A673 (cell line): ENCODE results near the gene SERPINB8. TPM values are rescaled to one million over a fixed set of nuclear protein-coding genes. Genes with fewer than 3 reads are reported as not detected.

Experiments used
- BruUV-seq: library from RNA; stranded (reverse); fragments of 400-500 nt; replicated peaks from 2 replicates; lab custom pipeline; 2021; lab: Mats Ljungman, UMichigan
- CTCF ChIA-PET: fragments of 300-600 bp; sonication (Branson Sonifier 250); formaldehyde crosslinking; loops from one replicate; lab custom pipeline; 2022; ENCODE audit warnings: antibody characterized with exemption; lab: Charles Lee
- POLR2A ChIA-PET: fragments of 300-600 bp; sonication (Branson Sonifier 250); formaldehyde crosslinking; loops from one replicate; lab custom pipeline; 2022; ENCODE audit warnings: antibody characterized with exemption; ENCODE audit not compliant: low non-redundant PET; lab: Charles Lee
- DNase-seq: peaks from one replicate; pipeline ENCODE4 v3.0.0-alpha.2; 2015; ENCODE audit warnings: low spot score
- H3K27ac ChIP-seq: fragments of 200-600 bp; sonication (generic); 2 replicates; pipeline ENCODE4 v1.5.1; 2016; ENCODE audit warnings: mixed run types, low read depth, mild to moderate bottlenecking, mixed read lengths, antibody characterized with exemption, low read length; ENCODE audit not compliant: poor library complexity, severe bottlenecking
- H3K27me3 ChIP-seq: fragments of 200-600 bp; sonication (generic); replicated peaks from 2 replicates; pipeline ENCODE4 v1.6.1; 2017; ENCODE audit warnings: mixed run types, low read depth, mild to moderate bottlenecking, mixed read lengths, antibody characterized with exemption, low read length; ENCODE audit not compliant: insufficient read depth, poor library complexity
- H3K36me3 ChIP-seq: fragments of 200-600 bp; sonication (generic); 2 replicates; pipeline ENCODE4 v1.6.1; 2016; ENCODE audit warnings: mixed run types, mild to moderate bottlenecking, mixed read lengths, antibody characterized with exemption, low read length; ENCODE audit not compliant: insufficient read depth, poor library complexity, severe bottlenecking
- H3K4me1 ChIP-seq: fragments of 200-600 bp; sonication (generic); 2 replicates; pipeline ENCODE4 v1.6.1; 2017; ENCODE audit warnings: mixed run types, mild to moderate bottlenecking, mixed read lengths, antibody characterized with exemption, low read length; ENCODE audit not compliant: insufficient read depth, poor library complexity, severe bottlenecking
- H3K4me3 ChIP-seq: fragments of 200-600 bp; sonication (generic); 2 replicates; pipeline ENCODE4 v1.5.1; 2016; ENCODE audit warnings: low read depth, mixed run types, mild to moderate bottlenecking, mixed read lengths, low read length; ENCODE audit not compliant: poor library complexity, severe bottlenecking
- H3K9me3 ChIP-seq: fragments of 200-600 bp; sonication (generic); 2 replicates; pipeline ENCODE4 v1.6.1; 2016; ENCODE audit warnings: mixed run types, low read depth, mild to moderate bottlenecking, mixed read lengths, antibody characterized with exemption, low read length; ENCODE audit not compliant: poor library complexity, severe bottlenecking
- CTCF ChIP-seq: fragments of 300-800, 200-600 bp; sonication (generic); conservative IDR thresholded peaks from 2 replicates; pipeline ENCODE4 v1.5.1; 2017; ENCODE audit warnings: low read depth, mild to moderate bottlenecking, antibody characterized with exemption, low read length, moderate library complexity, mixed read lengths
- EZH2 ChIP-seq: fragments of 200-600 bp; sonication (generic); IDR thresholded peaks from 2 replicates; pipeline ENCODE4 v1.6.1; 2017; ENCODE audit warnings: borderline replicate concordance, low read depth, mild to moderate bottlenecking, mixed read lengths, antibody characterized with exemption, low read length; ENCODE audit not compliant: poor library complexity, severe bottlenecking
- intact Hi-C: fragments of 100-400 bp; cut with micrococcal nuclease; formaldehyde crosslinking; loops from one replicate; pipeline ENCODE4 v1.10.0; 2022; ENCODE audit not compliant: unreplicated experiment
- total RNA-seq: library from RNA; stranded (reverse); gene quantifications from 2 replicates; pipeline ENCODE4 v1.2.3, GENCODE V29; 2021

Gene SERPINB8
- total RNA-seq, 1 experiment from 2014 or later = 26.4 TPM

- no TSS peak for BruUV-seq
- Histone ChIP-seq H3K4me3 (no peak overlapping the region), H3K27me3 (no peaks in the 10 kb centered on the region), H3K36me3 (peaks cover 4% of the 10 kb centered on the region), H3K4me1 (no peaks in the 10 kb centered on the region), H3K9me3 (no peaks in the 10 kb centered on the region), H3K27ac (no peak overlapping the region)
- POLR2A ChIA-PET = no interaction called here
- DNase-seq = no peak
- CTCF ChIA-PET = no interaction called here
- intact Hi-C loops = no loop called here
- TF ChIP-seq EZH2 (no peak), CTCF (no peak)
Observed at GRCh38 chr18:63980896-63981460, 11.1 kb downstream of the SERPINB8 start.

GRCh38 chr18:63981719-63982118 lies 11.8 kb downstream of the SERPINB8 start:
- no peak for TF ChIP-seq CTCF
- TF ChIP-seq EZH2 = no peak
- DNase-seq = no peak
- Histone ChIP-seq H3K27me3 (no peaks in the 10 kb centered on the region), H3K9me3 (no peaks in the 10 kb centered on the region), H3K27ac (no peak overlapping the region), H3K4me3 (no peak overlapping the region), H3K36me3 (peaks cover 4% of the 10 kb centered on the region), H3K4me1 (no peaks in the 10 kb centered on the region)
- POLR2A ChIA-PET = no interaction called here
- CTCF ChIA-PET = no interaction called here
- BruUV-seq = no TSS peak
- intact Hi-C loops = no loop called here

GRCh38 chr18:63982361-63982760 lies 12.5 kb downstream of the SERPINB8 start:
- Histone ChIP-seq H3K4me3 (no peak overlapping the region), H3K27me3 (no peaks in the 10 kb centered on the region), H3K4me1 (no peaks in the 10 kb centered on the region), H3K27ac (no peak overlapping the region), H3K36me3 (peaks cover 4% of the 10 kb centered on the region), H3K9me3 (no peaks in the 10 kb centered on the region)
- POLR2A ChIA-PET = no interaction called here
- no TSS peak for BruUV-seq
- DNase-seq = no peak
- CTCF ChIA-PET = no interaction called here
- TF ChIP-seq CTCF = no peak
- TF ChIP-seq EZH2 = no peak
- intact Hi-C loops = no loop called here
